Natural killer cell (primary cell): ENCODE measurements around the gene CSNK1G2. TPM values are rescaled to one million over a fixed set of nuclear protein-coding genes. Genes with fewer than 3 reads are reported as not detected.

Experiments
- ATAC-seq, 3 donors: fragments of 150-1000 bp in 2 of 3; fragments of 200-7000 bp in 1 of 3; cut with Tn5 transposase; 1 replicate in 1 of 3; 2 replicates in 2 of 3; pipeline ENCODE4 v1.10.0; 2021; ENCODE audit warnings: mild to moderate bottlenecking in 2 of 3, moderate library complexity in 2 of 3
- DNase-seq, 2 donors: peaks; one replicate each; pipeline versions ENCODE4 v3.0.0 to v3.0.0-alpha.2; 2013 to 2021; ENCODE audit warnings: mixed read lengths in 1 of 2
- H3K27ac ChIP-seq: one replicate; pipeline ENCODE4 v1.5.1; 2013; ENCODE audit warnings: mild to moderate bottlenecking, low read length
- H3K27me3 ChIP-seq: one replicate; pipeline ENCODE4 v1.6.1; 2013; ENCODE audit warnings: low read length; ENCODE audit not compliant: control insufficient read depth, insufficient read depth
- H3K36me3 ChIP-seq: one replicate; pipeline ENCODE4 v1.6.1; 2013; ENCODE audit warnings: low read length; ENCODE audit not compliant: control insufficient read depth, insufficient read depth
- H3K4me1 ChIP-seq: one replicate; pipeline ENCODE4 v1.6.1; 2013; ENCODE audit warnings: low read length; ENCODE audit not compliant: control insufficient read depth, insufficient read depth
- H3K4me3 ChIP-seq: one replicate; pipeline ENCODE4 v1.5.1; 2013; ENCODE audit warnings: low read length
- H3K9me3 ChIP-seq: one replicate; pipeline ENCODE4 v1.6.1; 2013; ENCODE audit warnings: low read length; ENCODE audit not compliant: control insufficient read depth, insufficient read depth
- H3K27ac Mint-ChIP-seq, 2 donors: one replicate each; pipeline ENCODE4 v1.8.0; 2022; ENCODE audit warnings: mild to moderate bottlenecking in 2 of 2, mixed read lengths in 2 of 2, moderate library complexity in 1 of 2
- H3K27me3 Mint-ChIP-seq, 2 donors: one replicate each; pipeline ENCODE4 v1.8.0; 2022; ENCODE audit warnings: low read depth in 2 of 2, mixed read lengths in 2 of 2
- H3K36me3 Mint-ChIP-seq: one replicate; pipeline ENCODE4 v1.8.0; 2022; ENCODE audit warnings: mixed read lengths
- H3K4me1 Mint-ChIP-seq, 2 donors: one replicate each; pipeline ENCODE4 v1.8.0; 2022; ENCODE audit warnings: mixed read lengths in 2 of 2
- H3K4me3 Mint-ChIP-seq: one replicate; pipeline ENCODE4 v1.8.0; 2022; ENCODE audit warnings: mild to moderate bottlenecking, moderate library complexity, mixed read lengths
- H3K9me3 Mint-ChIP-seq, 2 donors: one replicate each; pipeline ENCODE4 v1.8.0; 2022; ENCODE audit warnings: mixed read lengths in 2 of 2
- CTCF ChIP-seq: fragments of 200-600 bp; IDR thresholded peaks from one replicate; pipeline ENCODE4 v1.8.0; 2022; ENCODE audit warnings: antibody characterized with exemption
- WGBS: methylation state at CpG from one replicate; pipeline ENCODE4 v1.1.7; 2013; ENCODE audit warnings: missing lambda C conversion rate; ENCODE audit not compliant: insufficient coverage; 5-methylcytosine and 5-hydroxymethylcytosine counted together
- intact Hi-C: fragments of 100-400 bp; cut with micrococcal nuclease; formaldehyde crosslinking; loops from one replicate; pipeline ENCODE4 v1.14.2; 2022
- total RNA-seq, 4 donors: library from RNA; stranded (reverse); fragments of 120-200 nt in 1 of 4; gene quantifications; one replicate each; pipeline versions ENCODE4 v1.2.3 to v1.2.4, GENCODE V29; 2013 to 2022

CSNK1G2 gene
- total RNA-seq, 3 donors from 2014 or later (not counting 1 experiment from before 2014, with no cell fraction given) = 138 to 143 (median 139) TPM

GRCh38 chr19:1913781-1914577, 27.0 kb upstream of the CSNK1G2 start:
- Mint-ChIP-seq H3K36me3 (no peaks in the 10 kb centered on the region), H3K27ac (no peak overlapping the region), H3K27me3 (no peaks in the 10 kb centered on the region), H3K4me1 (peaks cover 16 to 22% of the 10 kb centered on the region in 2 donors), H3K4me3 (no peak overlapping the region), H3K9me3 (no peaks in the 10 kb centered on the region)
- Histone ChIP-seq H3K27ac (no peak overlapping the region), H3K9me3 (no peaks in the 10 kb centered on the region), H3K4me1 (peaks cover 17% of the 10 kb centered on the region), H3K36me3 (peaks cover 13% of the 10 kb centered on the region), H3K27me3 (no peaks in the 10 kb centered on the region), H3K4me3 (no peak overlapping the region)
- WGBS = 90% methylated on average over 23 of the region's 23 CpGs
- DNase-seq (no peak), ATAC-seq (no peak)
- intact Hi-C loops = no loop called here
- no peak for TF ChIP-seq CTCF

GRCh38 chr19:1914826-1915341, 26.1 kb upstream of the CSNK1G2 start:
- WGBS = 84% methylated on average over 23 of the region's 23 CpGs
- no peak overlapping the region for H3K4me3 Mint-ChIP-seq
- no peaks in the 10 kb centered on the region for H3K27me3 Mint-ChIP-seq
- intact Hi-C loops = no loop called here
- H3K9me3 Mint-ChIP-seq = no peaks in the 10 kb centered on the region
- DNase-seq = no peak
- no peak for ATAC-seq
- Histone ChIP-seq H3K9me3 (no peaks in the 10 kb centered on the region), H3K27ac (no peak overlapping the region), H3K36me3 (peaks cover 16% of the 10 kb centered on the region), H3K4me1 (peaks cover 8% of the 10 kb centered on the region), H3K27me3 (no peaks in the 10 kb centered on the region), H3K4me3 (no peak overlapping the region)
- peak overlapping the region in 1 of 2 donors; percentile 40 for H3K27ac Mint-ChIP-seq
- no peak for TF ChIP-seq CTCF
- H3K36me3 Mint-ChIP-seq = no peaks in the 10 kb centered on the region
- peaks cover 7 to 13% of the 10 kb centered on the region in 2 donors for H3K4me1 Mint-ChIP-seq

GRCh38 chr19:1917146-1917545, 23.8 kb upstream of the CSNK1G2 start:
- Mint-ChIP-seq H3K36me3 (no peaks in the 10 kb centered on the region), H3K9me3 (no peaks in the 10 kb centered on the region), H3K4me3 (no peak overlapping the region), H3K4me1 (peaks cover 0 to 7% of the 10 kb centered on the region in 2 donors), H3K27me3 (no peaks in the 10 kb centered on the region), H3K27ac (no peak overlapping the region)
- Histone ChIP-seq H3K9me3 (no peaks in the 10 kb centered on the region), H3K27me3 (no peaks in the 10 kb centered on the region), H3K36me3 (peaks cover 24% of the 10 kb centered on the region), H3K4me3 (no peak overlapping the region), H3K27ac (no peak overlapping the region), H3K4me1 (no peaks in the 10 kb centered on the region)
- ATAC-seq = no peak
- intact Hi-C loops = no loop called here
- TF ChIP-seq CTCF = no peak
- 74% methylated on average over 17 of the region's 17 CpGs for WGBS
- no peak for DNase-seq
